ENCODE results near the gene LTB4R2.
"Not testable (repeated sequence)": the region's sequence is repeated elsewhere in the genome, so short reads cannot be mapped to it uniquely, and the experiment has no call there.

The LTB4R2 gene

GRCh38 chr14:24340606-24341005 lies 30.7 kb downstream of the LTB4R2 start:
- no peak for DNase-seq

- DNase-seq: no peak
Measured at GRCh38 chr14:24342889-24343288, 32.9 kb downstream of the LTB4R2 start.

- no peak for DNase-seq
Measured at GRCh38 chr14:24343795-24344660, 34.1 kb downstream of the LTB4R2 start.

- DNase-seq: no peak
Measured at GRCh38 chr14:24347134-24347533, 37.2 kb downstream of the LTB4R2 start.

- no peak for DNase-seq
Measured at GRCh38 chr14:24348186-24348585, 38.2 kb downstream of the LTB4R2 start.

GRCh38 chr14:24349742-24350141 lies 39.8 kb downstream of the LTB4R2 start:
- no peak for DNase-seq

GRCh38 chr14:24351517-24351916 lies 41.6 kb downstream of the LTB4R2 start:
- DNase-seq: no peak

GRCh38 chr14:24353559-24354481 lies 43.9 kb downstream of the LTB4R2 start:
- no peak for DNase-seq

- not testable (repeated sequence) for DNase-seq
Measured at GRCh38 chr14:24354482-24354825, 44.5 kb downstream of the LTB4R2 start.

- DNase-seq: no peak
Measured at GRCh38 chr14:24355009-24355408, 45.1 kb downstream of the LTB4R2 start.

- no peak for DNase-seq
Measured at GRCh38 chr14:24356208-24356607, 46.3 kb downstream of the LTB4R2 start.

GRCh38 chr14:24360281-24360680 lies 50.3 kb downstream of the LTB4R2 start:
- no peak for DNase-seq

- no peak for DNase-seq
Measured at GRCh38 chr14:24361326-24361725, 51.4 kb downstream of the LTB4R2 start.

All from NCI-H2227 treated with DMSO at 0.1 percent for 48 hours (cell line).